Retinal pigment epithelial cell (primary cell): ENCODE results near the gene PTTG1.

ENCODE experiments used
- DNase-seq: peaks from one replicate; pipeline ENCODE4 v3.0.0-alpha.2; 2010; ENCODE audit warnings: low read depth
- H3K4me3 ChIP-seq: 2 replicates; pipeline ENCODE4 v1.5.1; 2011; ENCODE audit warnings: mild to moderate bottlenecking, low read length, control low read depth, moderate library complexity
- CTCF ChIP-seq: conservative IDR thresholded peaks from 2 replicates; pipeline ENCODE4 v1.5.1; 2011; ENCODE audit warnings: low read depth, low read length, control low read depth, inconsistent platforms

PTTG1 gene

DNA sequence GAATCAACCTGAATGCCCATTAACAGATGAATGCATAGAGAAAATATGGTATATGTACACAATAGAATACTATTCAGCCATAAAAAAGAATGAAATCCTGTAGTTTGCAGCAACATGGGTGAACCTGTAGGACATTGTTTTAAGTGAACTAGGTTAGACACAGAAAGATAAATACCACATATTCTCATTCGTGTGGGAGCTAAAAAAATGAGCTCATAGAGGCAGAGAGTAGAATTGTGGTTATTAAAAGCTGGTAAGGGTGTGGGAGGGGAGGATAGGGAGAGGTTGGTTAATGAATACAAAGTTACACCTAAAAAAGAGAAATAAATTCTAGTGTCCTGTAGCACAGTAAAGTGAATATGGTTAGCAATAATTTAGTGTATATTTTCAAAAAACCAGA lies 23.5 kb downstream of the PTTG1 start:
- DNase-seq, result no peak
- TF ChIP-seq CTCF, result no peak
- H3K4me3 ChIP-seq, result no peak overlapping the region

DNA sequence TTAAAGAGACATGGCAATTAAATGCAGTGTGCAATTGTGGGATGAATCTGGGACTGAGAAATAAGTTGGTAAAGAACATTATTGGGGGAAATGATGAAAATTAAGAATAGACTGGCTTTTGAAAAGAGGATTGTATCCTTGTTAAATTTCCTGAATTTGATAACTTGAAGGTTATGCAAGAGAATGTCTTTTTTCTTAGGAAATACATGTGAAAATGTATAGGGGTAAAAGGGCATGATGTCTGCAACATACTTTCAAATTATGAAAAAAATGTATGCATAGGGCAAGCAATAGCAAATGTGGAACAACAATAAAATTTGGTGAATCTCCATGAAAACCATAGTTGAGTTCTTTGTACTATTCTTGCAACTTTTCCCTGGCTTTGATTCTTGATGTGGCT lies 24.1 kb downstream of the PTTG1 start:
- no peak for TF ChIP-seq CTCF
- no peak for DNase-seq
- H3K4me3 ChIP-seq, result no peak overlapping the region

GRCh38 chr5:160448886-160449285 lies 27.2 kb downstream of the PTTG1 start:
- DNase-seq, result peak; percentile 90
- no peak overlapping the region for H3K4me3 ChIP-seq
- TF ChIP-seq CTCF, result no peak

GRCh38 chr5:160449458-160449857 lies 27.8 kb downstream of the PTTG1 start:
- TF ChIP-seq CTCF, result no peak
- DNase-seq, result no peak
- H3K4me3 ChIP-seq, result no peak overlapping the region

GRCh38 chr5:160450164-160450932 lies 28.7 kb downstream of the PTTG1 start:
- TF ChIP-seq CTCF, result no peak
- DNase-seq, result peak; percentile 81
- no peak overlapping the region for H3K4me3 ChIP-seq

DNA sequence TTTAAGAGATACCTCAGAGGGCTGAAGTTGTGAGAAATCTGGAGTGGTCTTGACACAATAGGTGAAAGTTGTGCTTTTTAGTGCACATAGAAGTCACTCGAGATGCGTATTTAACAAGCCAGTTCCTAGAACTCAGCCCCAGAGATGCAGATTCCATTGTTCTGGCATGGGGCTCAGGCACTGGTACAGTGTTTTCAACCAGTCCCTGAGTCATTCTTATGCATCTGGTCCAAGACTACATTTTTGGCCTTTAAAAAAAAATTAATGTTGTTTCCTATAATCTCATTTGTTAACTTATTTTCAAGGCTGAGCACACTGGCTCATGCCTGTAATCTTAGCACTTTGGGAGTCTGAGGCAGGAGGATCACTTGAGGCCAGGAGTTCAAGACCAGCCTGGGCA lies 29.6 kb downstream of the PTTG1 start:
- no peak for TF ChIP-seq CTCF
- no peak for DNase-seq
- no peak overlapping the region for H3K4me3 ChIP-seq

GRCh38 chr5:160452036-160452435 lies 30.4 kb downstream of the PTTG1 start:
- no peak overlapping the region for H3K4me3 ChIP-seq
- TF ChIP-seq CTCF, result no peak
- DNase-seq, result no peak
